Measurements from ENCODE around the gene FAT2.

DNA sequence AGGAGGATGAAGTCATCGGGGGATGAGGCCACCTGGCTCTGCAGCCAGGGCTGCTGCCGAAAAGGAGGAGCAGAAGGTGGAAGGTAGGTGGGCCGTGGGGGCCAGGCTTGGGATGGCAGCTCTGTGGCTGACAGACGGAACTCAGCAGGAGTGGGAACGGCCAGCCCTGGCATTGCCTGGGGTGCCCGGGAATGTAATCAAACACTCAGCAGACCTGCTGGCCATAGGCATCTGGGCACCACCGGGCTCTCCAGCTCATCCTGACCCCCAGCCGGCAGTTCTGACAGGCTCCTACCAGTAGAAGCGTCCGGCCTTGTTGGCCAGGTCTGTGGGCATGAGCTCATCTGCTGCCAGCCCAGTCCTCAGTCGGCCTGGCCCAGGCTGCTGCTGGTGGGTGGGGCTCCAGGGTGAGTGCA lies 4.3 kb upstream of the FAT2 start:
- TF ChIP-seq, protein P1, sequence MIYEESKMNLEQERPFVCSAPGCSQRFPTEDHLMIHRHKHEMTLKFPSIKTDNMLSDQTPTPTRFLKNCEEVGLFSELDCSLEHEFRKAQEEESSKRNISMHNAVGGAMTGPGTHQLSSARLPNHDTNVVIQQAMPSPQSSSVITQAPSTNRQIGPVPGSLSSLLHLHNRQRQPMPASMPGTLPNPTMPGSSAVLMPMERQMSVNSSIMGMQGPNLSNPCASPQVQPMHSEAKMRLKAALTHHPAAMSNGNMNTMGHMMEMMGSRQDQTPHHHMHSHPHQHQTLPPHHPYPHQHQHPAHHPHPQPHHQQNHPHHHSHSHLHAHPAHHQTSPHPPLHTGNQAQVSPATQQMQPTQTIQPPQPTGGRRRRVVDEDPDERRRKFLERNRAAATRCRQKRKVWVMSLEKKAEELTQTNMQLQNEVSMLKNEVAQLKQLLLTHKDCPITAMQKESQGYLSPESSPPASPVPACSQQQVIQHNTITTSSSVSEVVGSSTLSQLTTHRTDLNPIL (CRISPR knock-in tag; IDR thresholded peaks at IDR 0.05; ENCODE audit: low read depth), result no peak
- no peak for TF ChIP-seq ARNTL (CRISPR knock-in tag; IDR thresholded peaks at IDR 0.05; ENCODE audit: borderline replicate concordance, low read depth)
- TF ChIP-seq PATZ1 (CRISPR knock-in tag; IDR thresholded peaks at IDR 0.05; ENCODE audit: borderline replicate concordance), result no peak

Data from SK-N-SH treated with all-trans-retinoic acid at 6 μM for 48 hours (cell line).